ENCODE data around the gene STAP1. TPM values are rescaled to one million over a fixed set of nuclear protein-coding genes. Genes with fewer than 3 reads are reported as not detected.
"Not testable (repeated sequence)": the region's sequence is repeated elsewhere in the genome, so short reads cannot be mapped to it uniquely, and the experiment has no call there.

Gene STAP1, protein sequence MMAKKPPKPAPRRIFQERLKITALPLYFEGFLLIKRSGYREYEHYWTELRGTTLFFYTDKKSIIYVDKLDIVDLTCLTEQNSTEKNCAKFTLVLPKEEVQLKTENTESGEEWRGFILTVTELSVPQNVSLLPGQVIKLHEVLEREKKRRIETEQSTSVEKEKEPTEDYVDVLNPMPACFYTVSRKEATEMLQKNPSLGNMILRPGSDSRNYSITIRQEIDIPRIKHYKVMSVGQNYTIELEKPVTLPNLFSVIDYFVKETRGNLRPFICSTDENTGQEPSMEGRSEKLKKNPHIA
- not detected in 2 replicates for total RNA-seq (2014; rRNA removed; shearing (Covaris generic))

DNA sequence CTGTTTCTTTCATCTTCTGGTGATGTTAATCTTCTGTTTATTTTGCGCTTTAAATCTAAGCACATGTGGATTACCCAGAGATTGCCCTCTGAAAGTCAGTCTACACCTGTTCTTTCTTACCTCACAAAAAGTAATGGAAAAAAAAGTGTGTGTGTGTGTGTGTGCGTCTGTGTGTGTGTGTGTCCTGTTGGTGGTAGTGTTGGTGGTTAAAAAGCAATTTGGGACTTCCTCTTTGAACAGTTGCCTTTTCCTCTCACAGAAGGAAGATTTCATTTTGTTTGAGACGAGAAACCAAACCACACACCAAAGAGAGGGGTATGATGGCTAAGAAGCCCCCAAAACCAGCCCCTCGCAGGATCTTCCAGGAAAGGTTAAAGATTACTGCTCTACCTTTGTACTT, at the start of gene STAP1:
Gene STAP1, plus strand, starts transcription at position 235 of the 400 bp plus-strand sequence. Its CDS starts 83 bp downstream, at position 318.
- no peak for DNase-seq (ENCODE audit: low spot score)

DNA sequence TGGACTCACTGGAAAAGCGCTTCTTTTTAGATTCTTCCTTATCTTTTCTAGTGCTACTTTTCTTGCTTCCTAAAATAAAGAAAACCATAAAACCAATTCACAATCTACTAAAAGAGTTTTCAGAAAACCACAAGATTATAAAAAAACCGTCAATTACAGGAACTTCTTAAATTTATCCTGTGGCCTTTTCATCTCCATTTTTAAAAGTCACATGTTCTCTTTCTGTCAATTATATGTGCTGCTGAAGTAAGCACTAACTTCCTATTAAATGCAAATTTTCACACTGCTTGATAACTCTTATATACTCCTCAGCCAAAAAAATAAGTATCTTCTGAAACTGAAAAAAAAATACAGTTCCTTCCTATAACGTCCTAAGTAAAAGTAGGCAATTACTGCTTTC, 46.0 kb upstream of the STAP1 start:
- DNase-seq (ENCODE audit: low spot score), result no peak

DNA sequence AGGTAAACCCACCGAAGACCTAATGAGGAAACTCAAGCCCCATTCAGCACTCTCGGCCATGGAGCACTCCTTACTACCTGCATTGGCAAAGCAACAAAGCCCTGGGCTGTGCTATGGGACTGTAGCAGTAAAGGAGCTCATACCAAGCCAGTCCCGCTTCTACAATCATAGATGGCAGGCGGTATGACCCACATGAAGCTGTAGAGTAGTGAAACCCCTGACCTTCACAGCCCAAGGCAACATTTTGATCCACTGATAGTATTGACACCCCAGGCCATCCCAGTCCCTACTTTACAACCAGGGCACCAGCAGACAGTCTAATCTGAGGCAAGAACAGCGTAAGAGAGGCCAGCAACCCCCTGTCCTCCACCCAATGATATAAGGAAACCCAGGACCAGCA, 38.4 kb upstream of the STAP1 start:
- no peak for DNase-seq (ENCODE audit: low spot score)

DNA sequence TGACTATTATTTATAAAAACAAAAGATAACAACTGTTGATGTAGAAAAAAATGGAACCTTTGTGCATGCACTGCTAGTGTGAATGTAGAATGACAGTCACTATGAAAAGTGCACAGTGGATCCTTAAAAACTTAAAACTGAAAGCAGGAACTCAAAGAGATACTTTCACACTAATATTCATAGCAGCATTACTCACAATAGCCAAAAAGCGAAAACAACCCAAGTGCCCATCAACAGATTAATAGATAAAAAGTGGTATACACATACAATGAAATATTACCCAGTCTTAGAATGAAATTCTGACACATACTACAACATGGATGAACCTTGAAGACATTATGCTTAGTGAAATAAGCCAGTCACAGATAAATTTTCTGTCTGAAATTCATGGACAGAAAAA, 37.0 kb upstream of the STAP1 start:
- no peak for DNase-seq (ENCODE audit: low spot score)

DNA sequence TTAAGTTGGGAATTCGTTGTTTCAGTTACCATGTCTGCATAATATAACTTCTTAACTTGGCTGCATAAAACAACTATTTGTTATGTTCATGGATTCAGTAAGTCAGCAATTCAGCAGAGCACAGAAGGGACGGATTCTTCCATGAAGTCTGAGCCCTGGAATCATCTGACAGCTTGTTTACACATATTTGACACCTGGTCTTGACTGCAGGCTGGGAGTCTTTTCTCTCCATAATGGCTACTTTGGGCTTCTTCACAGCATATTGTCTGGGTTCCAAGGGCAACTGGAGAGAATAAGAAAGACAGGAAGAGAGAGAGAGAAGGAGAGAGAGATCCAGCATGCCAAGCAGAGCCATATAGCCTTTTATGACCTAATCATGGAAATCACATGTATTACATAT, 36.3 kb upstream of the STAP1 start:
- no peak for DNase-seq (ENCODE audit: low spot score)

DNA sequence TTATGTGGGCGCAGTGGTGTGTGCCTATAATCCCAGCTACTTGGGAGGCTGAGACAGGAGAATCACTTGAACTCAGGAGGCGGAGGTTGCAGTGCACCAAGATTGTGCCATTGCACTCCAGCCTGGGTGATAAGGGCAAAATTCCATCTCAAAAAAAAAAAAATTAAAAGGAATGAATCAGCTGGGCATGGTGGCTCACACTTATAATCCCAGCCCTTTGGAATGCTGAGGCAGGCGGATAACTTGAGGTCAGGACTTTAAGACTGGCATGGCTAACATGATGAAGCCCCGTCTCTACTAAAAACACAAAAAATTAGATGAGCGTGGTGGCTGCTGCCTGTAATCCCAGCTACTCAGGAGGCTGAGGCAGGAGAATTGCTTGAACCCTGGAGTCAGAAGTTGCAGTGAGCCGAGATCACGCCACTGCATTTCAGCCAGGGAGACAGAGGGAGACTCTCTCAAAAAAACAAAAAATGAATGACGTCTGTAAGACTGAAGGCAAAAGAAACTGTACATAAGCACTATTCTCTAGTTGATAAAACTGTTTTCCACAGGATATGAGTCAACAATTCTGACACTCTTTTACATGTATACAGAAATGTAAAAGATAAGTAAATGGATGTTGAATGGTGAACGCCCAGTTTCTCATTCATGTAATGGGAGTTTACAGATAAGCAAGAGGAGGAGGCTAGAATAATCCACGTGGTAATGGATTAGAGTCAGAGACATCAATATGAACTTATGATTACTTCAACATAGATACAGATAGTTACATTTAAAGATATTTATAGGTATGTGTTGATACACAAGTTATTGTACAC, 35.5 kb upstream of the STAP1 start:
- peak; percentile 60 for DNase-seq (ENCODE audit: low spot score)

DNA sequence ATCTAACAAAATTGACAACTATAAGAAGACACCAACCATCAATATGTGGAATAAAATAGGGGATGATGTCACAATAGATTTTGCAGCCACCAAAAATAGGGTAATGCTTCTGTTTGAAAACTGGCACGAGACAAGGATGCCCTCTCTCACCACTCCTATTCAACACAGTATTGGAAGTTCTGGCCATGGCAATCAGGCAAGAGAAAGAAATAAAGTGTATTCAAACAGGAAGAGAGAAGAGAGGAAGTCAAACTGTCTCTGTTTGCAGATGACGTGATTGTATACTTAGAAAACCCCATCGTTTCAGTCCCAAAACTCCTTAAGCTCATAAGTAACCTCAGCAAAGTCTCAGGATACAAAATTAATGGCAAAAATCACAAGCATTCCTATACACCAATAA, 34.4 kb upstream of the STAP1 start:
- not testable (repeated sequence) for DNase-seq (ENCODE audit: low spot score)

DNA sequence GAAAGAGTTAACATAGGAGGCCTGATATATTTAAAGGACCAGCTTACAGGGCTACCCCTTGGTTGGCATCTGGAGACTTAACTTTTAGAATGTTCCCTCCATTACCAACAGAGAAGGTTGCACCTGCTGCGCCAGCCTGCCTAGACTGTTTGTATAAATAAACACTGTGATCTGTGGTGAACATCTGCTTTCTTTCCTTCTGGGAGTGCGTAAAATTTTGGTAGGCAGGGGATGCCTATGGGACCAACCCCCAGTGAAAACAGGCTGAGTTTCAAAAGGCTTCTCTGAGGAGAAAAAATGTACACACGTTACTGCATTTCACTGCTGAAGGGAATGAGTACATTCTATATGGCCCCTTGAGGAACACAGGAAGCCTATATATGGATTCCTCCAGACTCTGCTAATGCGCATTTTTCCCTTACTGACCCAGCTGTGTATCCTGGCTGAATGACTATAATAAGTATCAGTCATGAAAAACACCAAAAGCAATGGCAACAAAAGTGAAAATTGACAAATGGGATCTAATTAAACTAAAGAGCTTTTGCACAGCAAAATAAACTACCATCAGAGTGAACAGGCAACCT, 27.1 kb upstream of the STAP1 start:
- no peak for DNase-seq (ENCODE audit: low spot score)

DNA sequence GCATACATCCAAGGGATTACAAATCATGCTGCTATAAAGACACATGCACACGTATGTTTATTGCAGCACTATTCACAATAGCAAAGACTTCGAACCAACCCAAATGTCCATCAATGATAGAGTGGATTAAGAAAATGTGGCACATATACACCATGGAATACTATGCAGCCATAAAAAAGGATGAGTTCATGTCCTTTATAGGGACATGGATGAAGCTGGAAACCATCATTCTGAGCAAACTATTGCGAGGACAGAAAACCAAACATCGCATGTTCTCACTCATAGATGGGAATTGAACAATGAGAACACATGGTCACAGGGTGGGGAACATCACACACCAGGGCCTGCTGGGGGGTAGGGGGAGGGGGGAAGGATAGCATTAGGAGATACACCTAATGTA, 26.1 kb upstream of the STAP1 start:
- DNase-seq (ENCODE audit: low spot score), result not testable (repeated sequence)

DNA sequence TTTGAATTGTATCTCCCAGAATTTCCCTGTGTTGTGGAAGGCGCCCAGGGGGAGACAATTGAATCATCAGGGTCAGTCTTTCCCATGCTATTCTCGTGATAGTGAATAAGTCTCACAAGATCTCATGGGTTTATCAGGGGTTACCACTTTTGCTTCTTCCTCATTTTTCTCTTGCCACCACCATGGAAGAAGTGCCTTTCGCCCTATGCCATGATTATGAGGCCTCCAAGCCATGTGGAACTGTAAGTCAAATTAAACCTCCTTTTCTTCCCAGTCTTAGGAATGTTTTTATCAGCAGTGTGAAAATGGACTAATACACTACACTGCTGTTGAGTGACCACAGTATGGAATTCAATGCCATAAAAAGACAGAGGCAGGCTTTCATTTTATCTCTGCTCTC, 25.4 kb upstream of the STAP1 start:
- DNase-seq (ENCODE audit: low spot score), result no peak

DNA sequence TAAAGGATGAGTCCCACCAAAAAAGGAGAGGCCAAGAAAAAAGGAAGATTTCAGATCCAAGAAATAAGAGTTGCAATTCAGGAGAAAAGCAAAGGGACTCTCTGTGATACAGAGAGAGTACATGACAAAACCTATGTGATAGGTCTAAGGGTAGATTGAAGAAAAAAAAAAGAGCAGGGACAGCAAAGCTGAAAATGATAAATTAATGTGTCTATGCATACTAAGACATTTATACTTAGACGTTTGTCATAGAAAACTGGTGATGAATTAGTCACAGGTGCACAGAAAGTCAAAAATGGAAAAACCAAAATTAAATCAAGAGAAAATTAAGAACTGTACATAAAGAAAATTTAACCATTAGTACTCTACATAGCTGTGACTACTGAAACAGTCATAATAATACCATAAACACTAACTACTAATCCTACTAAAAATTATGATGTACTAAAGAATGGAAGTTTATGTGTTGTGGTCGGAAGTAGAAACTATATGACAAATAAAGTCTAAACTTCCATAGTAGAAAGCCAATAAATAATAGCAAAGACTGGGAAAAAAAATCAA, 23.2 kb upstream of the STAP1 start:
- DNase-seq (ENCODE audit: low spot score), result no peak

DNA sequence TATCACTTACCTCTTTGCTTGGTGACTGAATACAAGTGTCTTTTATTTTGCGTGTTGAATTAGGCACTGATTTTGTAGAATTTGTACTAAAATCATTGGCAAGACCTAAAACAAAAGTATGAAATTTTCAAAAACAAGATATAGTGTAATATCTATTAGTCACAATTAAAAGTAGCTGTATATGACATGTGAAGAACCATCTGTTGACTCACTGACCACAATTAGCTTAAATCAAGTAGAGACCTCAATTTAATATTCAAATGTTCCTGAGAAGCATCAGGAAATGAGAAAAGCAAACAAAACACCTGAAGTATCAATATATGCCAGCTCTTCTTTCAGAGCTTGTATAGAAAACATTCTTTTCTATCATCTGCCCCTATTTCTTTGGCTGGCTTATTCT, 18.7 kb upstream of the STAP1 start:
- DNase-seq (ENCODE audit: low spot score), result no peak

DNA sequence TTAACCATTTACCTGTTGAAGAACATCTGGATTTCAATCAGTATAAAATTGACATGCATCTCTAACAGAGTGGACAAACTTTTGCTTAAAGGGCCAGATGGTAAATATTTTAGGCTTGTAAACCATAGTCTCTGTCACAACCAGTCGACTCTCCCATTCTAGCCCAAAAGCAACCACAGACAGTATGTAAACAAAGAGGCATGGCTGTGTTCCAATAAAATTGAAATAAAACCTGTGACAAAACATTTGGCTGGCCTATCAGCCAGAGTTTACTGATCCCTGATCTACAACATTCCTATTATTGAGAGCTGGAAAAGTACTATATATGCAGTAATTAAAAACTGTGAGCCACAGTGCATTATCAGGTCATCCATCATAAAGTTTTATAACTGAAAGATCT, 16.5 kb upstream of the STAP1 start:
- DNase-seq (ENCODE audit: low spot score), result no peak

DNA sequence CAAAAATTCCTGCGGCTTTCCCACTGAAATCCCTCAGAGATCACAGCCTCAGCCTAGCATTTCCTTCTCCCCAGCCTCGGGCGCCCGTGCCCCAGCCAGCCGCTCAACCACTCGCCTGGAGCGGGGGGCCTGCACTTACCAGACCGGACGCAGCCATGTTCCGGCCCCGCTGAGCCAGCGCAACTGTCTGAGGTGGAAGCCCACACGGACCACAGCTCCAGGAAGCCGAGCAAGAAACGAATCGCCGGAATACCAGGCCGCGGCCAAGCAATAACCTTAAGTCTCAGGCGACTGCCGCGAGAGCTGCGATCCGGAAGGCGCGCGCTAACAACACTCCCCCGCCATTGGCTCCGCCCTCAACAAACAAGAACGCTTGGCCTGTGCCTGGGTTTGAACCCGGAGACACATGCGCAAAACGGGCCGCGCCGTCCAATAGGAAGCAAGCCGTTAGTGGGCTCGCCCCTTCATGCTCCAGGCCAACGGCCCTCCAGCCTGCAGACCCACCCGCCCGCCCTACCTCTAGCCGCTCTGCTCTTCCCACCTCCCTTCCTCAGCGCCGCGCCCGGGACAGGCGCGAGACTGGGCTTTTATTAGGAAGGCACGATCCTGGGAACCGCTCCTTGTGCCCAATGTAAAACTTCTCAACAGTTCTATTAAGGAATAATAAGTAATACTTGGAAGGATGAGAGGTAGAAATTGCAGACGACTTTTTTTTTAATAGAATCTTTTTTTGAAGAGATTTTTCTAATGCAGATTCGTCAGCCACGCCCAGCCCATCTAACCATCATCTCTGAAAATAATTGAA, 13.1 kb upstream of the STAP1 start, which contains the start of gene CENPC:
Gene CENPC, minus strand, starts transcription at position 305 of the 805 bp plus-strand sequence. Its CDS starts 148 bp downstream, at position 157.
- DNase-seq (ENCODE audit: low spot score), result peak; percentile 84

DNA sequence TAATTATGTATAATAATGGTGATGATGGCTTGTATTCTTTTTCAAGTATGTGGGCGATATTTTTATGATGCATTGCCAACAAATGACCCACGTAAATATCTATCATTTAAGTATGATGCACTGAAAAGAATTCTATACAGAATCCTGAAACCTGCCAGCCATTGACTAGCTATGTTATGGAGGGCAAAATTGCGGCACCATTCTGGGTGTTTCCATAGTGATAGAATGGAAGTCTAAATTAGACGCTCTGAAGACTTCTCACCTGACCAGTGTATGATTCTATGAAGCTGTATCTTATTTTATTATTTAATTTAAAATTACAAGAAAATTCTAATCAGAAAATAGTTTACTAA, 12.5 kb upstream of the STAP1 start:
- DNase-seq (ENCODE audit: low spot score), result no peak

DNA sequence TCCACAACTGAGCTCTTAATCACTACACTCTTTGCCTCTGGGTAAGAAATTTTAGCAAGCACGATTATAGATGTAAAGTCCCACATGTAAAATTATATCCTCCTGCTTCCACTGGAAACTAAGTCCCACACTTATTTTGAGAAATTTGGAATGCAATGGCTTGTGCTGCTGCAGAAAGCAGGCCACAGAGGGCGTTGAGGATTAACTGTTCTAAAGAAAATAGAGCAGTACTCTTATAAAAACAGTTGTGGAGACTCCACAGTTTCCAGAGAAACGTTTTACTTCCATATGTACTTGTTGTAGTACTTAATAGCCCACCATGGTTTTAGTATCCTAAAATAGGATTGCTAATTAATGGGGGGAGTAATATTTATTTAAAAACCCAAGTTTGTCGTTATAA, 11.6 kb upstream of the STAP1 start:
- no peak for DNase-seq (ENCODE audit: low spot score)

DNA sequence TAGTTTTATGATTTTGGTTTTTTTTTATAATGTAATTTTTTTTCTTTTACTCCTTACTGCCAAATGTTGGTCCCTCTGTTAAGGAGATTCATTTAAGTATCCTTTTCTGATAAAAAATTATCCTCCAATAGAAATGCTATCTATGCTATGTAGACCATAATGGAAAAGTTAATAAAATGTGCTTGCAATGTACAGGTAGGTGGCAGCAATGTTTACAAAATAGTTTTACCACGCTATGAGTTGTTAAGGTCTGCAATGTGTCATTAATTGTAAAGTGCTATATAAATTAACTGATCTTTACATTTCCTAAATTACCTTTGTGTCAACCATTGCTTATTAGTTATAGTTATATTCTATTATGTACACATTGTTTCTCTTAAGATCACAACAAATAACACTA, 9.4 kb upstream of the STAP1 start:
- DNase-seq (ENCODE audit: low spot score), result peak; percentile 2

DNA sequence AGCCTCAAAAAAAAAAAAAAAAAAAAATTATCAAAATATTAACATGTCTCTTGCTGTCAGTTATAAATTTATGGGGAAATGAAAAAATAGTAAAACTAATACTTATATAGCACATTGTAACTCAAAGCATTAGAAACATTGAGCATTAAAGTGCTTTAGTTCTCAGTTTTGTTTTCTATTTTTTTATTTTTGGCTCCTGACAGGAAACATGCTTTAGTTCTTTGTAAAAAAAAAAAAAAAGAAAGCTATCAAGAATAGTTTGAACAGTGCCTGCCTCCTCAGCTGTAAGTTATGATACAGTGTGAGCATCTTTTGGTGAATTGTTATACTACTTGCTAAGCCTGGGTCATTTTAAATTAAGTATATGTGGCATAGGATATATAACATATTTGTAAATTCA, 8.1 kb upstream of the STAP1 start:
- no peak for DNase-seq (ENCODE audit: low spot score)

DNA sequence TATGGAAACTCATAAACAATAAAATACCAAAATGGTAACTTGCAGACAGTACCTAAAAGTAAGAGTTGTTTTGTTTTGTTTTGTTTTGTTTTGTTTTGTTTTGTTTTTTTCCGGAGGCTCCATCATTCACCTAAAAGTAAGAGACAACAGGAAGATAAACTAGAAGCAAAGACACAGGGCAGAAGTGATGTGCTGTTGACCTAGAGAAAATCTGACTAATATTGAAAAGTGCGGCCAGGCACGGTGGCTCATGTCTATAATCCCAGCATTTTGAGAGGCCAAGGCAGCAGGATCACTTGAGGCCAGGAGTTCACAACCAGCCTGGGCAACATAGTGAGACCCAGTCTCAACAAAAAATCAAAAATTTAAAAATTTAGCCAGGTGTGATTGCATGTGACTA, 7.7 kb upstream of the STAP1 start:
- no peak for DNase-seq (ENCODE audit: low spot score)

DNA sequence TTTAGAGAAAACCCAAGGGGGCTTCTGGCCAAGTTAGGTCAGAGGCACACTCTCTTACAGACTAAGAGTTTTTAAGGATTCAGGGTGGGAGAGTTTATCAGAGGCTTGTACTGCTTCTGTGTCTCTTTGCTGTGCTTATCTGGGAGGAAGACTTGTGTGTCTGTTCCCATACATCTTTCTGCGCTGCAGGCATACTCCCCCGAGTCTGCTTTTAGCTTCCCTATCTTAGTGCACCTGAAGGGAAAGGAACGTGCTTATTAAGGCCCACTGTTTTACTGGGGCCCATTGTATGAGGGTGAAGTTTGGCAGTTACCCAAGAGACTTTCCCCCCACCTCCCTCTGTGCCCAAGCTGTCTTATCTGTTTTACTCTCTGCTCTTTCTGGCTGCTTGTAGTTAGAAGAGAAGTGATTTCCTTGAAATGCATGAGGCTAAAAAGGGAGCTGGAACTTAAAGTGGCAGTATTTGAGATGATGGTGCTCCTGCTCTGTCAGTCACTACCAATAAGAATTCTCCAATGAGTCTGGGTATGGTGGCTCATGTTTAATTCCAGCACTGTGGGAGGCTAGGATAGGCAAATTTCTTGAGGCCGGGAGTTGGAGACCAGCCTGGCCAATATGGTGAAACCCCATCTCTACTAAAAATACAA, 6.3 kb upstream of the STAP1 start:
- not testable (repeated sequence) for DNase-seq (ENCODE audit: low spot score)

DNA sequence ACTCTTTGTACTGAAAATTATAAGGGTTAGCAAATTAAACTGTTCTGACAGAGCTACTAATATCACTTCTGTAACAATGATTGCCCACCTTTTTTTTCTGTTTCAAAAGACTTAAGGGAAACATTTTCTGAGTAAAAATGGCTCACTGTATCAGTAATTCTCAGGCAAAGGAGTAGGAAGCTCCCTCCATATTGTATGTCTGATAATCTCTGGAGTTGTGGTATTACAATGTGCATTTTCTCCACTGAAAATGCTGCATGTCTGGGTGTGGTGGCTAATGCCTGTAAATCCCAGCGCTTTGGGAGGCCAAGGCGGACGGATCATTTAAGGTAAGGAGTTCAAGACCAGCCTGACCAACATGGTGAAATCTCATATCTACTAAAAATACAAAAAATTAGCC, 4.4 kb upstream of the STAP1 start:
- DNase-seq (ENCODE audit: low spot score), result no peak

Measured in A172 (cell line).